Activated effector memory CD4-positive, alpha-beta T cell treated with Interleukin-2 at 50 U/mL for 16 hours (primary cell): ENCODE measurements around the gene LRP10.
A peak's percentile ranks its signal among the peaks of the same experiment; 100 is the strongest.
"Not testable (repeated sequence)": the region's sequence is repeated elsewhere in the genome, so short reads cannot be mapped to it uniquely, and the experiment has no call there.

Experiments used
- DNase-seq: peaks from one replicate; pipeline ENCODE4 v3.0.0-alpha.2; 2020

LRP10 gene

GRCh38 chr14:22871224-22872032, at the start of gene LRP10:
Gene LRP10 (plus strand): TSS chr14:22871740. CDS start chr14:22872304, 564 bp downstream.
- DNase-seq, result peak; percentile 66

GRCh38 chr14:22822016-22822570, 49.4 kb upstream of the LRP10 start:
- DNase-seq, result no peak

GRCh38 chr14:22822571-22823098, 48.9 kb upstream of the LRP10 start:
- DNase-seq, result peak; percentile 47

GRCh38 chr14:22824711-22825359, 46.7 kb upstream of the LRP10 start:
- no peak for DNase-seq

GRCh38 chr14:22829076-22829660, 42.4 kb upstream of the LRP10 start:
- DNase-seq, result not testable (repeated sequence)

GRCh38 chr14:22829661-22830442, 41.7 kb upstream of the LRP10 start, which contains the start of gene MRPL52:
Gene MRPL52 (plus strand): TSS chr14:22829887. CDS start chr14:22829913, 26 bp downstream.
- DNase-seq, result peak; percentile 87

GRCh38 chr14:22830443-22831010, 41.0 kb upstream of the LRP10 start:
- no peak for DNase-seq

- no peak for DNase-seq
These were observed 36.0 kb upstream of the LRP10 start for GRCh38 chr14:22835505-22835904.

GRCh38 chr14:22836301-22837113, 35.0 kb upstream of the LRP10 start, which contains the start of gene MMP14:
Gene MMP14 (plus strand): TSS chr14:22836585. CDS start chr14:22836818, 233 bp downstream.
- no peak for DNase-seq

- DNase-seq, result no peak
These were observed 34.3 kb upstream of the LRP10 start for GRCh38 chr14:22837114-22837749.

- no peak for DNase-seq
These were observed 33.6 kb upstream of the LRP10 start for GRCh38 chr14:22837750-22838538.

- no peak for DNase-seq
These were observed 32.9 kb upstream of the LRP10 start for GRCh38 chr14:22838631-22839041.

GRCh38 chr14:22839159-22839779, 32.3 kb upstream of the LRP10 start:
- DNase-seq, result no peak

- no peak for DNase-seq
These were observed 30.2 kb upstream of the LRP10 start for GRCh38 chr14:22841311-22841710.

- no peak for DNase-seq
These were observed 29.8 kb upstream of the LRP10 start for GRCh38 chr14:22841769-22842168.

GRCh38 chr14:22842211-22843122, 29.1 kb upstream of the LRP10 start:
- DNase-seq, result no peak

- no peak for DNase-seq
These were observed 28.2 kb upstream of the LRP10 start for GRCh38 chr14:22843123-22843925.
